ENCODE results near the gene KIF12. TPM values are rescaled to one million over a fixed set of nuclear protein-coding genes. Genes with fewer than 3 reads are reported as not detected.

KIF12 gene
- total RNA-seq, 1 donor from 2014 or later, result 0.64 TPM

GRCh38 chr9:114140401-114140800, 41.3 kb upstream of the KIF12 start:
- Mint-ChIP-seq H3K4me3 (ENCODE audit: unreplicated experiment) (no peak overlapping the region), H3K4me1 (ENCODE audit: unreplicated experiment) (no peaks in the 10 kb centered on the region), H3K9me3 (ENCODE audit: unreplicated experiment) (no peaks in the 10 kb centered on the region), H3K27ac (ENCODE audit: unreplicated experiment) (no peak overlapping the region), H3K27me3 (ENCODE audit: unreplicated experiment) (peaks cover 55% of the 10 kb centered on the region), H3K36me3 (ENCODE audit: unreplicated experiment) (no peaks in the 10 kb centered on the region)
- no peak for DNase-seq (ENCODE audit: extremely low spot score, unreplicated experiment)
- TF ChIP-seq CTCF (IDR thresholded peaks at IDR 0.05), result no peak

DNA sequence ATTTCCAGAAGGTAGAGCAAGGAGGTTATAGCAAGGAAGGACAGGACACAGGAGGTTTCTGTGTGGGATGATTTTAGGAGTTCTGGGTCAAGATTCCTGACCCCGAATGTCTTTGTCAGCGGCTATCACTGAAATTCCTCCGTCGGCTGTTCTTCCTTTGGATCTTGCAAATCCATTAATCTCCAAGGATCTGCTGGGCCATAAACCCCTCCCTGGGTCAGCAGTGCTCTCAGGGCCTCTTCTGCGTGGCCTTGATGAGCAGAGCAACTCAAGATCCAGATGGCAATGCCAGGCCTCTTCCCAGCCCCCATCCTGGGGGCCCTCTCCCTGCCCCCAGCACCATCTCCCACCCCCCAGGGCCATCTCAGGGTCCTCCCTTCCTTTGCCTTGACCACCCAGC, 40.0 kb upstream of the KIF12 start:
- Mint-ChIP-seq H3K27ac (ENCODE audit: unreplicated experiment) (no peak overlapping the region), H3K36me3 (ENCODE audit: unreplicated experiment) (no peaks in the 10 kb centered on the region), H3K9me3 (ENCODE audit: unreplicated experiment) (no peaks in the 10 kb centered on the region), H3K4me1 (ENCODE audit: unreplicated experiment) (no peaks in the 10 kb centered on the region), H3K27me3 (ENCODE audit: unreplicated experiment) (peaks cover 53% of the 10 kb centered on the region), H3K4me3 (ENCODE audit: unreplicated experiment) (no peak overlapping the region)
- DNase-seq (ENCODE audit: extremely low spot score, unreplicated experiment), result no peak
- no peak for TF ChIP-seq CTCF (IDR thresholded peaks at IDR 0.05)

GRCh38 chr9:114138552-114138971, 39.5 kb upstream of the KIF12 start:
- no peak for TF ChIP-seq CTCF (IDR thresholded peaks at IDR 0.05)
- no peak for DNase-seq (ENCODE audit: extremely low spot score, unreplicated experiment)
- Mint-ChIP-seq H3K4me1 (ENCODE audit: unreplicated experiment) (no peaks in the 10 kb centered on the region), H3K36me3 (ENCODE audit: unreplicated experiment) (no peaks in the 10 kb centered on the region), H3K27me3 (ENCODE audit: unreplicated experiment) (peaks cover 55% of the 10 kb centered on the region), H3K4me3 (ENCODE audit: unreplicated experiment) (no peak overlapping the region), H3K9me3 (ENCODE audit: unreplicated experiment) (no peaks in the 10 kb centered on the region), H3K27ac (ENCODE audit: unreplicated experiment) (no peak overlapping the region)

DNA sequence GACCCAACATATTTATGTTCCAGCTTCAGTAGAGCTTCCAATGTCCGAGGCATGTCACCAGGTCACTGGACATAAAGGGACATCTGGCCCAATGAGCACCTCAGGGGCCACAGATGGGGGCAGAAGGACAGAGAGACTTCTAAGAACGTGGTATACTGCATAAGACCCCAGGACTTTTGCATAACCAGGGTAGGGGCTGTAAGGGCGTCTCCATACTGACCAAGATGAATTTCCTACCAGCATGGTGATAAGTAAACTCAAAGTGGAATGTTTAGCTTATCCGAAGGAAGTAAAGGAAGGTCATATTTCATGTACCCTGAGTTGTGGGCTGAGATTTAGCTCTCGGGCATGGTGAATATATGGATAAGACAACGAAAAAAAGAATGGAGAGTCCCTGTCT, 38.7 kb upstream of the KIF12 start:
- no peaks in the 10 kb centered on the region for H3K4me1 Mint-ChIP-seq (ENCODE audit: unreplicated experiment)
- no peak for DNase-seq (ENCODE audit: extremely low spot score, unreplicated experiment)
- TF ChIP-seq CTCF (IDR thresholded peaks at IDR 0.05), result no peak
- no peak overlapping the region for H3K27ac Mint-ChIP-seq (ENCODE audit: unreplicated experiment)
- no peak overlapping the region for H3K4me3 Mint-ChIP-seq (ENCODE audit: unreplicated experiment)
- peaks cover 57% of the 10 kb centered on the region for H3K27me3 Mint-ChIP-seq (ENCODE audit: unreplicated experiment)
- no peaks in the 10 kb centered on the region for H3K36me3 Mint-ChIP-seq (ENCODE audit: unreplicated experiment)
- H3K9me3 Mint-ChIP-seq (ENCODE audit: unreplicated experiment), result no peaks in the 10 kb centered on the region

GRCh38 chr9:114134827-114135396, 35.8 kb upstream of the KIF12 start:
- no peaks in the 10 kb centered on the region for H3K4me1 Mint-ChIP-seq (ENCODE audit: unreplicated experiment)
- no peak for TF ChIP-seq CTCF (IDR thresholded peaks at IDR 0.05)
- DNase-seq (ENCODE audit: extremely low spot score, unreplicated experiment), result no peak
- no peaks in the 10 kb centered on the region for H3K9me3 Mint-ChIP-seq (ENCODE audit: unreplicated experiment)
- H3K4me3 Mint-ChIP-seq (ENCODE audit: unreplicated experiment), result no peak overlapping the region
- no peak overlapping the region for H3K27ac Mint-ChIP-seq (ENCODE audit: unreplicated experiment)
- H3K36me3 Mint-ChIP-seq (ENCODE audit: unreplicated experiment), result no peaks in the 10 kb centered on the region
- peaks cover 44% of the 10 kb centered on the region for H3K27me3 Mint-ChIP-seq (ENCODE audit: unreplicated experiment)

Data from osteocyte (in vitro differentiated cells).